Measurements from ENCODE around the gene GLIS2.

- TF ChIP-seq POLR2A (IDR thresholded peaks at IDR 0.05) (no peak), POLR2AphosphoS5 (IDR thresholded peaks at IDR 0.05) (no peak), CTCF (IDR thresholded peaks at IDR 0.05 in 8 of 11, conservative IDR thresholded peaks at IDR 0.05 in 3 of 11) (no peak)
Measured at GRCh38 chr16:4318451-4318910, 2.6 kb downstream of the GLIS2 start.
